Liver (tissue), 9 donors: Measurements from ENCODE around the gene KHDRBS2. TPM values are rescaled to one million over a fixed set of nuclear protein-coding genes. Genes with fewer than 3 reads are reported as not detected.

Experiments
- DNase-seq: peaks from one replicate; pipeline ENCODE4 v3.0.0-alpha.2; 2017; ENCODE audit warnings: low spot score
- H3K27ac ChIP-seq, 2 donors: one replicate each; pipeline ENCODE4 v1.7.0; 2013; ENCODE audit warnings: inconsistent platforms in 2 of 2, low read length in 2 of 2, control low read depth in 1 of 2, low read depth in 1 of 2, mild to moderate bottlenecking in 1 of 2
- H3K27me3 ChIP-seq, 4 donors: one replicate each; pipeline versions ENCODE4 v1.6.1 to v1.7.0; 2013; ENCODE audit warnings: low read length in 3 of 4, inconsistent platforms in 1 of 4, mild to moderate bottlenecking in 1 of 4, moderate library complexity in 1 of 4; ENCODE audit not compliant: control insufficient read depth in 4 of 4, insufficient read depth in 4 of 4
- H3K36me3 ChIP-seq, 4 donors: one replicate each; pipeline versions ENCODE4 v1.6.1 to v1.7.0; 2013; ENCODE audit warnings: low read length in 3 of 4, mild to moderate bottlenecking in 3 of 4, low read depth in 1 of 4, moderate library complexity in 1 of 4; ENCODE audit not compliant: control insufficient read depth in 4 of 4, insufficient read depth in 3 of 4
- H3K4me1 ChIP-seq, 4 donors: one replicate each; pipeline versions ENCODE4 v1.6.1 to v1.7.0; 2013; ENCODE audit warnings: low read length in 3 of 4, mild to moderate bottlenecking in 3 of 4, moderate library complexity in 1 of 4; ENCODE audit not compliant: control insufficient read depth in 4 of 4, insufficient read depth in 4 of 4
- H3K4me3 ChIP-seq, 3 donors: one replicate each; pipeline versions ENCODE4 v1.6.1 to v1.7.0; 2013; ENCODE audit warnings: low read length in 3 of 3, control low read depth in 1 of 3, low read depth in 1 of 3, mild to moderate bottlenecking in 1 of 3
- H3K9ac ChIP-seq, 2 donors: one replicate each; pipeline ENCODE4 v1.7.0; 2013; ENCODE audit warnings: low read length in 2 of 2, mild to moderate bottlenecking in 2 of 2, moderate library complexity in 2 of 2, control low read depth in 1 of 2, low read depth in 1 of 2
- H3K9me3 ChIP-seq, 4 donors: one replicate each; pipeline versions ENCODE4 v1.6.1 to v1.7.0; 2013; ENCODE audit warnings: low read length in 3 of 4; ENCODE audit not compliant: control insufficient read depth in 4 of 4
- FOXA2 ChIP-seq: IDR thresholded peaks from 2 replicates; pipeline ENCODE4 v1.6.1; 2016; ENCODE audit warnings: antibody characterized with exemption
- GABPA ChIP-seq, 2 donors: IDR thresholded peaks in 1 of 2; conservative IDR thresholded peaks in 1 of 2; 2 replicates each; pipeline ENCODE4 v1.6.1; 2016; ENCODE audit warnings: antibody characterized with exemption in 2 of 2, mild to moderate bottlenecking in 1 of 2, moderate library complexity in 1 of 2
- JUND ChIP-seq, 2 donors: IDR thresholded peaks; 2 replicates each; pipeline ENCODE4 v1.6.1; 2016; ENCODE audit warnings: antibody characterized with exemption in 2 of 2
- RAD21 ChIP-seq, 2 donors: IDR thresholded peaks; 2 replicates each; pipeline ENCODE4 v1.6.1; 2016; ENCODE audit warnings: antibody characterized with exemption in 2 of 2, mild to moderate bottlenecking in 2 of 2
- REST ChIP-seq: IDR thresholded peaks from 2 replicates; pipeline ENCODE4 v1.6.1; 2016; ENCODE audit warnings: antibody characterized with exemption, mild to moderate bottlenecking
- SP1 ChIP-seq: IDR thresholded peaks from 2 replicates; pipeline ENCODE4 v1.6.1; 2018; ENCODE audit warnings: antibody characterized with exemption, mild to moderate bottlenecking
- TAF1 ChIP-seq: conservative IDR thresholded peaks from 2 replicates; pipeline ENCODE4 v1.6.1; 2016; ENCODE audit warnings: antibody characterized with exemption, mild to moderate bottlenecking
- YY1 ChIP-seq: IDR thresholded peaks from 2 replicates; pipeline ENCODE4 v1.6.1; 2016; ENCODE audit warnings: antibody characterized with exemption, mild to moderate bottlenecking
- WGBS: extraction: QIAGEN DNeasy Blood & Tissue Kit; methylation state at CpG from one replicate; pipeline ENCODE4 v1.1.7; 2013; 5-methylcytosine and 5-hydroxymethylcytosine counted together
- polyA plus RNA-seq, 2 donors: library from polyadenylated mRNA; stranded (reverse) in 1 of 2; unstranded in 1 of 2; fragments of 200-250 nt in 1 of 2; fragments of >200 nt in 1 of 2; fragmentation: Nextera tagmentation in 1 of 2; extraction: Ambion mirVana in 1 of 2; gene quantifications; one replicate each; pipeline versions ENCODE4 v1.2.1 to v1.2.3, GENCODE V29; 2013 to 2015
- total RNA-seq, 2 donors: library from RNA; depleted of rRNA; stranded (reverse); fragments of >200 nt; gene quantifications; one replicate each; pipeline ENCODE4 v1.2.3, GENCODE V29; 2014
- TF ChIP-seq, protein P1 (sequence below): IDR thresholded peaks from 2 replicates; pipeline ENCODE4 v1.6.1; 2016; ENCODE audit warnings: antibody characterized with exemption
- TF ChIP-seq, protein P2 (sequence below): IDR thresholded peaks from 2 replicates; pipeline ENCODE4 v1.6.1; 2016; ENCODE audit warnings: antibody characterized with exemption
- donor health status: healthy.
- donor health status: healthy.
- donor health status: healthy.
- donor health status: healthy.
- donor health status: healthy.

Gene KHDRBS2
- total and polyA plus RNA-seq, 4 donors = 0.08 to 1.1 TPM; not detected in 2

GRCh38 chr6:61886608-61887259 lies 399.3 kb downstream of the KHDRBS2 start:
- Histone ChIP-seq H3K27ac (no peak overlapping the region), H3K4me3 (no peak overlapping the region), H3K4me1 (no peaks in the 10 kb centered on the region), H3K27me3 (no peaks in the 10 kb centered on the region), H3K9ac (no peak overlapping the region), H3K36me3 (no peaks in the 10 kb centered on the region), H3K9me3 (no peaks in the 10 kb centered on the region)
- no peak for DNase-seq
- TF ChIP-seq TAF1 (no peak), RAD21 (IDR thresholded peaks at IDR 0.05) (peak in 1 of 2 donors; percentile 16)
- TF ChIP-seq, protein P1, sequence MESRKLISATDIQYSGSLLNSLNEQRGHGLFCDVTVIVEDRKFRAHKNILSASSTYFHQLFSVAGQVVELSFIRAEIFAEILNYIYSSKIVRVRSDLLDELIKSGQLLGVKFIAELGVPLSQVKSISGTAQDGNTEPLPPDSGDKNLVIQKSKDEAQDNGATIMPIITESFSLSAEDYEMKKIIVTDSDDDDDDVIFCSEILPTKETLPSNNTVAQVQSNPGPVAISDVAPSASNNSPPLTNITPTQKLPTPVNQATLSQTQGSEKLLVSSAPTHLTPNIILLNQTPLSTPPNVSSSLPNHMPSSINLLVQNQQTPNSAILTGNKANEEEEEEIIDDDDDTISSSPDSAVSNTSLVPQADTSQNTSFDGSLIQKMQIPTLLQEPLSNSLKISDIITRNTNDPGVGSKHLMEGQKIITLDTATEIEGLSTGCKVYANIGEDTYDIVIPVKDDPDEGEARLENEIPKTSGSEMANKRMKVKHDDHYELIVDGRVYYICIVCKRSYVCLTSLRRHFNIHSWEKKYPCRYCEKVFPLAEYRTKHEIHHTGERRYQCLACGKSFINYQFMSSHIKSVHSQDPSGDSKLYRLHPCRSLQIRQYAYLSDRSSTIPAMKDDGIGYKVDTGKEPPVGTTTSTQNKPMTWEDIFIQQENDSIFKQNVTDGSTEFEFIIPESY = no peak
- 76% methylated on average over 1 of the region's 1 CpG for WGBS

GRCh38 chr6:61869632-61870400 lies 416.2 kb downstream of the KHDRBS2 start:
- Histone ChIP-seq H3K9me3 (no peaks in the 10 kb centered on the region), H3K27ac (no peak overlapping the region), H3K4me3 (no peak overlapping the region), H3K4me1 (no peaks in the 10 kb centered on the region), H3K27me3 (no peaks in the 10 kb centered on the region), H3K36me3 (no peaks in the 10 kb centered on the region), H3K9ac (no peak overlapping the region)
- TF ChIP-seq, protein P2, sequence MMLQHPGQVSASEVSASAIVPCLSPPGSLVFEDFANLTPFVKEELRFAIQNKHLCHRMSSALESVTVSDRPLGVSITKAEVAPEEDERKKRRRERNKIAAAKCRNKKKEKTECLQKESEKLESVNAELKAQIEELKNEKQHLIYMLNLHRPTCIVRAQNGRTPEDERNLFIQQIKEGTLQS = no peak
- TF ChIP-seq, protein P1 = no peak
- TF ChIP-seq FOXA2 (no peak), TAF1 (no peak), YY1 (no peak), SP1 (no peak), JUND (IDR thresholded peaks at IDR 0.05) (no peak), RAD21 (IDR thresholded peaks at IDR 0.05) (no peak), REST (no peak), GABPA (IDR thresholded peaks at IDR 0.05 in 1 of 2, conservative IDR thresholded peaks at IDR 0.05 in 1 of 2) (no peak)
- WGBS = 93% methylated on average over 15 of the region's 15 CpGs
- no peak for DNase-seq
